Measurements from ENCODE around the gene SLX4IP.
A peak's percentile ranks its signal among the peaks of the same experiment; 100 is the strongest.

SLX4IP gene

GRCh38 chr20:10556519-10557083, 121.5 kb downstream of the SLX4IP start:
- TF ChIP-seq POLR2A (IDR thresholded peaks at IDR 0.05; ENCODE audit: low read depth, low read length) (no peak), POLR2AphosphoS5 (IDR thresholded peaks at IDR 0.05; ENCODE audit: low read depth, low read length) (no peak), TAF1 (IDR thresholded peaks at IDR 0.05; ENCODE audit: borderline replicate concordance, low read depth, low read length) (no peak)
- FAIRE-seq (no peak), DNase-seq (ENCODE audit: insufficient read length) (no peak)

DNA sequence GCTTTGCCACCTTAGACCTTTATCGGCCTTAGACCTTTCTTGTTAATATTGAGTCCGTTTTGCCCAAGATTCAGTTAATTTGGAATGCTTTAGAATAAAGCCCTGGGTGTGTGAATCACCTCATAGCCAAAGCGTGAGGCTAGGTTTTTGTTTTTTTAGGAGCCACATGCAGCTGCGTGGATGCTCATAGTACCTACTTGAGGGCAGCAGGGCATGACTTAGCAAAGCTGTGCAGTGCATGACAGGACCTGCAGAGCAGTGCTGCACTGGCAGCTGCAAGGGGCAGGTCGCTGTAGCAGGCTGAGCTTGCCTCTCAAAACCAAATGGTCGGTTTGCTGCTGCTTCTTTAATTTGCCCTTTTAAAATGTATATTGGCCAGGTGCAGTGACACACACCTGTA, 122.6 kb downstream of the SLX4IP start:
- FAIRE-seq (no peak), DNase-seq (ENCODE audit: insufficient read length) (no peak)
- TF ChIP-seq POLR2A (IDR thresholded peaks at IDR 0.05; ENCODE audit: low read depth, low read length), result no peak
- TF ChIP-seq POLR2AphosphoS5 (IDR thresholded peaks at IDR 0.05; ENCODE audit: low read depth, low read length), result no peak
- no peak for TF ChIP-seq TAF1 (IDR thresholded peaks at IDR 0.05; ENCODE audit: borderline replicate concordance, low read depth, low read length)

- TF ChIP-seq POLR2A (IDR thresholded peaks at IDR 0.05; ENCODE audit: low read depth, low read length) (no peak), TAF1 (IDR thresholded peaks at IDR 0.05; ENCODE audit: borderline replicate concordance, low read depth, low read length) (no peak), POLR2AphosphoS5 (IDR thresholded peaks at IDR 0.05; ENCODE audit: low read depth, low read length) (no peak)
- DNase-seq (ENCODE audit: insufficient read length) (no peak), FAIRE-seq (peak; percentile 86)
These were observed 123.6 kb downstream of the SLX4IP start for GRCh38 chr20:10558635-10559187.

DNA sequence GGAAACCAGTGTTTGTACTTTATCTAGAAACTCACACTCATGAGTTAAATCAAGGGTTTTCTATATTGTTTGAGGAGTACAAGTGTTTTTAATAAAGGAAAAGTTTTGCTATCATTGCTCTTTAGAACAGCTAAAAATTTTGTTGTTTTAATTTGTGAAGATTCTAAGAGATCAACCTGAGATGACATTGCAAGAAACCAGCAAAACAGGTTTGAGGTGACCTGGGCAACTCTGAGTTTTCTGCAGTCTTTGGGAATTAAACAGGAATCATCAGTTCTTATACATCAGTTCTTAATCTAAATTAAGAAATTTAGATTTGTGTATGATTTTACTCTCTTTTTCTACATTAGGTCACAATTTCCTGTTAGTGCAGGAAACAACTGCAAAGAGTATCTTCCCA, 124.2 kb downstream of the SLX4IP start:
- TF ChIP-seq TAF1 (IDR thresholded peaks at IDR 0.05; ENCODE audit: borderline replicate concordance, low read depth, low read length), result no peak
- TF ChIP-seq POLR2A (IDR thresholded peaks at IDR 0.05; ENCODE audit: low read depth, low read length), result no peak
- no peak for TF ChIP-seq POLR2AphosphoS5 (IDR thresholded peaks at IDR 0.05; ENCODE audit: low read depth, low read length)
- no peak for DNase-seq (ENCODE audit: insufficient read length)
- no peak for FAIRE-seq

- no peak for TF ChIP-seq POLR2AphosphoS5 (IDR thresholded peaks at IDR 0.05; ENCODE audit: low read depth, low read length)
- TF ChIP-seq TAF1 (IDR thresholded peaks at IDR 0.05; ENCODE audit: borderline replicate concordance, low read depth, low read length), result no peak
- TF ChIP-seq POLR2A (IDR thresholded peaks at IDR 0.05; ENCODE audit: low read depth, low read length), result no peak
- FAIRE-seq (no peak), DNase-seq (ENCODE audit: insufficient read length) (no peak)
These were observed 125.6 kb downstream of the SLX4IP start for GRCh38 chr20:10560686-10561085.

DNA sequence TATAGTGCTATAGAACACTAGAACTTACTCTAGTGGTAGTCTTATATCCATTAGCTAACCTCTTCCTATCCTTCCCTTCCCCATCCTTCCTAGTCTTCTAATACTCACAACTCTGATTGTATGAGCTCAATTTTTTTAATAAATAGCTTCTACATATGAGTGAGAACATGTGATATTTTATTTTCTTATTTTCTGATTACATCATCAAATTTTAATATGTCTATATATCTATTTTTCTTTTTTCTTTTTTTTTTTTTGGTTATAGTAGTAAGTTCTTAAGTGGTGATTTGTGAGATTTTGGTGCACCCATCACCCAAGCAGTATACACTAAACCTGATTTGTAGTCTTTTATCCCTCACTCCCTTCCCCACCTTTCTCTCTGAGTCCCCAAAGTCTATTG, 126.2 kb downstream of the SLX4IP start:
- no peak for DNase-seq (ENCODE audit: insufficient read length)
- TF ChIP-seq POLR2A (IDR thresholded peaks at IDR 0.05; ENCODE audit: low read depth, low read length) (no peak), TAF1 (IDR thresholded peaks at IDR 0.05; ENCODE audit: borderline replicate concordance, low read depth, low read length) (no peak), POLR2AphosphoS5 (IDR thresholded peaks at IDR 0.05; ENCODE audit: low read depth, low read length) (no peak)
- FAIRE-seq, result no peak

DNA sequence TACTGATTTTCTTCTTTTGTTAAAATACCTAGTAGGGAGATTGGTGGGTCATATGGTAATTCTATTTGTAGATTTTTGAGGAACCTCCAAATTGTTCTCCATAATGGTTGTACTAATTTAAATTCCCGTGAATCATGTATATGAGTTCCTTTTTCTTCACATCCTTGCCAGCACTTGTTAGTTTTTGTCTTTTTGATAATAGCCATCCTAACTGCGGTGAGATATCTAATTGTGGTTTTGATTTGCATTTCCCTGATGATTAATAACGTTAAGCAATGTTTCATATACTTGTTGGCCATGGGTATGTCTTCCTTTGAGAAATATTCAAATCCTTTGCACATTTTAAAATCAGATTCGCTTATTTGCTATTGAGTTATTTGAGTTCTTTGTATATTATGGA, 127.8 kb downstream of the SLX4IP start:
- no peak for FAIRE-seq

DNA sequence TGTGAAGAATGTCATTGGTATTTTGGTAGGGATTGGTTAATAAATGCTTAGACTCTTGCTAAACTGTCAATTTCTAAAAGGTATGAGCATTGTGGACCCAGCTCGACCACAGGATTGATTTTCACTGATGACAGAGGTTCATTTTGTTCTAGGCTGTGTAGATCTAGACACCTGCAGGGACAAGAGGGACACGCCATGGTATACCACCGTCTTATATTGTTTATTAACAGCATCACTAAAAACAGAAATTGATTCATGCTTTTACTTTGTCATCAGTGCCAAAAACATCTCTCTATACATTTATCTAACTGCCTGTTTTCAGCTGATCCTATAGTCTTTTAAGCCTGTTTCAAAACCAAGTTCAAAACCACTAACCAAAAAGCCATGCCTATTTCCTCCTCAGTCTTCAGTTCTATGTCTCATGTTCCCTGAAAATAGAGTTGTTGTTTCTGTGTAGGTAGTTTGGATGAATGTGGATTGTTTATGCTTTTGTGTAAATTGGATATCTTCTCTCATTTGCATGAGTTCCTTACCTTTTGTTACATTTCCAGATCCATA, 128.9 kb downstream of the SLX4IP start:
- peak; percentile 17 for FAIRE-seq
- TF ChIP-seq TAF1 (IDR thresholded peaks at IDR 0.05; ENCODE audit: borderline replicate concordance, low read depth, low read length) (no peak), POLR2AphosphoS5 (IDR thresholded peaks at IDR 0.05; ENCODE audit: low read depth, low read length) (no peak), POLR2A (IDR thresholded peaks at IDR 0.05; ENCODE audit: low read depth, low read length) (no peak)

More for the DNA sequence above, 127.8 kb downstream of the SLX4IP start:
- TF ChIP-seq TAF1 (IDR thresholded peaks at IDR 0.05; ENCODE audit: borderline replicate concordance, low read depth, low read length) (no peak), POLR2A (IDR thresholded peaks at IDR 0.05; ENCODE audit: low read depth, low read length) (no peak), POLR2AphosphoS5 (IDR thresholded peaks at IDR 0.05; ENCODE audit: low read depth, low read length) (no peak)
- DNase-seq (ENCODE audit: insufficient read length), result no peak

GRCh38 chr20:10565191-10565921, 130.3 kb downstream of the SLX4IP start:
- no peak for FAIRE-seq
- no peak for DNase-seq (ENCODE audit: insufficient read length)
- TF ChIP-seq POLR2AphosphoS5 (IDR thresholded peaks at IDR 0.05; ENCODE audit: low read depth, low read length), result no peak
- TF ChIP-seq POLR2A (IDR thresholded peaks at IDR 0.05; ENCODE audit: low read depth, low read length), result no peak
- TF ChIP-seq TAF1 (IDR thresholded peaks at IDR 0.05; ENCODE audit: borderline replicate concordance, low read depth, low read length), result no peak

More for the DNA sequence above, 128.9 kb downstream of the SLX4IP start:
- no peak for DNase-seq (ENCODE audit: insufficient read length)

- FAIRE-seq, result no peak
- no peak for TF ChIP-seq TAF1 (IDR thresholded peaks at IDR 0.05; ENCODE audit: borderline replicate concordance, low read depth, low read length)
- no peak for TF ChIP-seq POLR2A (IDR thresholded peaks at IDR 0.05; ENCODE audit: low read depth, low read length)
- TF ChIP-seq POLR2AphosphoS5 (IDR thresholded peaks at IDR 0.05; ENCODE audit: low read depth, low read length), result no peak
- no peak for DNase-seq (ENCODE audit: insufficient read length)
These were observed 131.1 kb downstream of the SLX4IP start for GRCh38 chr20:10565922-10566897.

GRCh38 chr20:10568032-10568431, 132.9 kb downstream of the SLX4IP start:
- DNase-seq (ENCODE audit: insufficient read length), result no peak
- TF ChIP-seq TAF1 (IDR thresholded peaks at IDR 0.05; ENCODE audit: borderline replicate concordance, low read depth, low read length) (no peak), POLR2AphosphoS5 (IDR thresholded peaks at IDR 0.05; ENCODE audit: low read depth, low read length) (no peak), POLR2A (IDR thresholded peaks at IDR 0.05; ENCODE audit: low read depth, low read length) (no peak)
- no peak for FAIRE-seq

Measured in GM12892 (cell line).